ENCODE data around the gene CAMTA1.

CAMTA1 gene

DNA sequence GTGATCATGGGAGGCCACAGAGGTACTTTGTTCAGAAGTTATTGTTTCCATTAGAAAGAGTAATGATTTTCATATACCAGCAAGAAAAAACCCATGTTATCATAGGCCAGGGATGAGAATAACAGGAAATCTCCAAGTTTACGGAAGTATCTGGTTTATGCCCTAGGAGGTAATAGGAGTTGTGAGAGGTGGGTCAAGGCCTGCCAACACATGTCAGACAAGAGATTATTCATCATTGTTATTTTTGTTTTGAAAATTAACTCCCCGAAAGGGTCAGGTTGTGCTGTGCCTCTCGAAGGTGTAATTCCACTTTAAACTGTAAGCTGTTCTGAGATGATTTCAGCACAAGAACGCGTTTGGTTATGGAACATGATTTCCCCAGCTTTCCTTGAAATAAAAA lies 218.4 kb downstream of the CAMTA1 start:
- in situ Hi-C loops (cut with HindIII; ENCODE audit: low pct_ligation_motif_present, low pct_unique_long_range_greater_than_20kb, low sequenced_read_pairs) = no loop called here
- no peak for DNase-seq

DNA sequence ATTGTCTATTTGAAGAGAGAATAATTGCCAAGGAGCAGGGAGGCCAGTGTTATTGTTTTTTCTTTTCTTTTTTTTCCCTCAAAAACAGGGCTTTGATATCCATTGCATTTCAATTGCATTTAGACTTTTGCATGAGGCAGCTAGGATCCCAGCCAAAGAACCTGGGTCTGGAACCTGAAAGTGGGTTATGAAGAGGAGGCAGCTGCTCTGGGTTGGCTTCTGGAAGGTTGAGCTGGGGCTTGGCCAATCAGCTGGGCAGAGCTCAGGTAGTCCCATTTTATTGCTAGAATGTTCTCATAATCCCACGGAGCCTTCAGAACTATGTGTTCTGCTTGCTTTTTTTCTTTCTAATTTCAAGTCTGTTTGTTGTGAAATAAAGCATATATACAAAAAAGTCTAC lies 218.9 kb downstream of the CAMTA1 start:
- no peak for DNase-seq
- in situ Hi-C loops (cut with HindIII; ENCODE audit: low pct_ligation_motif_present, low pct_unique_long_range_greater_than_20kb, low sequenced_read_pairs) = no loop called here

DNA sequence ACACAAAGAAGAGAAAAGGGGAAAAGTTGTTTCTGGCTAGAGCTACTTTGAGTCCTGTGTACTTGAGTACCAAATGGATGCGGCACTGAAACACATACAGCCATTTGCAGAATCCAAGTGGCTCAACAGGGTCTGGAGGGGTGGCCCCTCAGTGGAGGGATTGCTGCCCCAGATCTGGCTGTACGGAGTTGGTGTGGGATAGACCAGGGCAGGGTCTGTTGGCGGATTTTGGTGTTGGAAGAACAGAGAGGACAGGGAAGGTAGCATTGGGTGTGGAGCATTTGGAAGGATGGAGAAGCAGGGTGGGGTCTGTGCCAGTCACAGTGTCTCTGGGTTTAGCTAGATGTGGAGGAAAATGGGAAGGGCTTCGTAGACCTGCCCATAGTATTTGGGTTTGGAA lies 220.5 kb downstream of the CAMTA1 start:
- no peak for DNase-seq
- in situ Hi-C loops (cut with HindIII; ENCODE audit: low pct_ligation_motif_present, low pct_unique_long_range_greater_than_20kb, low sequenced_read_pairs) = no loop called here

DNA sequence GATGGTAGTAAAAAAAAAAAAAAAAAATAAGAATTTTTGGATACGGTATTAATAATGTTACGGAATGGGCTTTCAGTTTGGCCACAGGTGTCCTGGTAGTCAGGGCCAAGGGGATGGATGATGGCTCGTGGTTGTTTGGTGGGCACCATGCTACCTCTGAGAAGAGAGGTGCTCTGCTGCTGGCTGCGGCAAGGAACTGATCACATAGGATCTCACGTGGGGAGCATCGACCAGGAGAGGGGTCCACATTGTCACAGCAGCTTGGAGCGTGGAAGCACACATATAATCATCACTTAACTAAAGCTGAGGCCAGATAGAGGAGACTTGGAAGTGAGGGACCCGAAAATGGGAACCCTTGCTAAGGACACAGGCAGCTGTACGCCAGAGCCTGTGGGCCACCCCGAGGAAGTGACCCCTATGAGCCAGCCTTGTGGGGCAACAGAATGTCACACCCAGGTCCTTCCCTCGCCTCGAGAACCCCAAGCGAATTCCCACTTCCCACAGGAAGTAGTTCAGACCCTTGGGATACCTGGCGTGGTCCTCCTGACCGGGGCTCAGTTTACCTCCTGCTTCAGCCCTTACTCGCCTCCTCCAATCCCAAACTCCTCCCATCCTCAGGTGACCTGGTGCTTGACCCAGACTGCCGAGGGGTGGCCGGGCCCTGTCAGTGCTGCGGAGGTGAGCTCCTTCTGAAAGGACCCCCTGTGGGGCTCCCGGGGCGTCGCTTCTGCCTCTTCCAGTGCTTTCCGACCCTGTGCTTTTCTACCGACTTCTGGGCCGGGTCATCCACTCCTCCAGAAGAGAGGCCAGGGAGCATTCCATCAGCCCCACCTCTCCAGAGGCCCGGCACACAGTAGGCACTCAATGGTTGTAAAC lies 222.0 kb downstream of the CAMTA1 start:
- in situ Hi-C loops (cut with HindIII; ENCODE audit: low pct_ligation_motif_present, low pct_unique_long_range_greater_than_20kb, low sequenced_read_pairs) = no loop called here
- no peak for DNase-seq

DNA sequence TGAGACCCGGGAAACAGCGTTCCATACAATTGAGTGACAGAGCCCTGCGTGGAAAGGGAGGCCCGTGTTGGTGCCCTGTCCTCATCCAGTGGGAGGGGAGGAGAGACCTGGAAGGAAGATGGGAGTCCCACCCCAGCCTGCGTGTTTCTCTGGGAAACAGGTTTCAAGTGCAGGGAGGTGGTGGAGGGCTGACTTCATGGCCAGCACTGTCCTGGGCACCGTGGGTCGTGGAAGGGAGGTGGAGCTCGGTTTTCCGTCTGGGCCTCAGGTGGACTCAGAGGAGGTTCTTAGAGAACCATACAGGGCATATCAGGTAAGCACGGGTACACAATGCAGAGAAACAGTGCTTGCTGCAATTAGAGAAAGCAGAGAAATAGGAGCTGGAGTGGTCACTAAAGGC lies 222.6 kb downstream of the CAMTA1 start:
- DNase-seq = no peak
- in situ Hi-C loops (cut with HindIII; ENCODE audit: low pct_ligation_motif_present, low pct_unique_long_range_greater_than_20kb, low sequenced_read_pairs) = no loop called here

DNA sequence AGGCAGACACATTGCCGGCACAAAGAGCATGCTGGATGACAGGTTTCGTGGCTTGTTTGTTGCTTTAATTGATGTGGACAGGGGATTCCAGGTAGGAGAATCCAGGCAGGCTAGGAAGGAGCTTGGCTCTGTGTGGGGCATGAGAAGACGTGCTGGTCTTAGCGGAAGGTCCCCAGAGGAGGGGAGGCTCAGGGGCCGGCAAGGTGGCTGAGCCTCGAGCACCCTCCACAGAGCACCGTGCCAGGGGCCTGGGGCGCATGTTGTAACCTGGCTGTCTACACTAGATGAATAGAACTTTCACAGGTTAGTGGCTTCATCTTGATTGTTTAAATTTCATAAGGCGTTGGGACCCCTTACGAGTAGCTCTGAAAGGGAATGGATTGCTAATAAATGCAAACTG lies 223.1 kb downstream of the CAMTA1 start:
- in situ Hi-C loops (cut with HindIII; ENCODE audit: low pct_ligation_motif_present, low pct_unique_long_range_greater_than_20kb, low sequenced_read_pairs) = no loop called here
- DNase-seq = no peak

DNA sequence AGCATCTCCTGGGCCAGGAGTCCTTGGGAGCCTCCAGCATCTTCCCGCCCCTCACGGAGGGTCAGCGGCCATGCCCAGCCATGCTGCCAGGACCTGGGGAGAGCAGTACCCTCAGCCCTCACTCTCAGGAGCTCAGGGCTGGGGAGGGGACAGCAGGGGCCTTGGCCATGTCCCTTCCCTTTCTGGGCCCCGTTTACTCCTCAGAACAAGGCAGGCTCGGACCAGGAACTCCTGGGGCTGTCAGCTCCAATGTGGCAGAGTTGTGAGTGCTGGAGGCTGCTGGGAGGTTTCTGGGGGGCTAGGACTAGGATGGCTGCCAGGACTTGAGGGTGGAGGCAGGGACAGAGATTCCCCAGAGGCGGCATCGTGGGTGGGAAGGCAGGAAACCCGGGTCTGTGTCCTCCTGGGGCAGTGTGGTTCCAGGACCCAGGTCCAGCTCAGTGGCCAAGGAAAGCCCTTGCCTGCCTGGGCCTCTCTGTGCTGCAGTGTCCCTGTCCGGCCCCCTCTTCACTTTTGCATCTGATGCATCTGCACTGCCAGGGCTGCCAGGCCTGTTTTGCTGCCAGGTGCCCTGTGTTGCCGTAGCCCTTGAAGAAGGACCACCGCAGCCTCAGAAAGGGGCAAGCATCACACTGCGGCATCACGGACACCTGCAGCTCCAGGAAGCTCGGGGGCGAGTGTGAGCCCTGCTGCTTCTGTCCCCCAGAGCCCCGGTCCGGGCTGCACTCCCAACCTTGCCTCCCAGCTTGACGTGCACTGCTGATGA lies 223.9 kb downstream of the CAMTA1 start:
- in situ Hi-C loops (cut with HindIII; ENCODE audit: low pct_ligation_motif_present, low pct_unique_long_range_greater_than_20kb, low sequenced_read_pairs) = no loop called here
- DNase-seq = no peak

DNA sequence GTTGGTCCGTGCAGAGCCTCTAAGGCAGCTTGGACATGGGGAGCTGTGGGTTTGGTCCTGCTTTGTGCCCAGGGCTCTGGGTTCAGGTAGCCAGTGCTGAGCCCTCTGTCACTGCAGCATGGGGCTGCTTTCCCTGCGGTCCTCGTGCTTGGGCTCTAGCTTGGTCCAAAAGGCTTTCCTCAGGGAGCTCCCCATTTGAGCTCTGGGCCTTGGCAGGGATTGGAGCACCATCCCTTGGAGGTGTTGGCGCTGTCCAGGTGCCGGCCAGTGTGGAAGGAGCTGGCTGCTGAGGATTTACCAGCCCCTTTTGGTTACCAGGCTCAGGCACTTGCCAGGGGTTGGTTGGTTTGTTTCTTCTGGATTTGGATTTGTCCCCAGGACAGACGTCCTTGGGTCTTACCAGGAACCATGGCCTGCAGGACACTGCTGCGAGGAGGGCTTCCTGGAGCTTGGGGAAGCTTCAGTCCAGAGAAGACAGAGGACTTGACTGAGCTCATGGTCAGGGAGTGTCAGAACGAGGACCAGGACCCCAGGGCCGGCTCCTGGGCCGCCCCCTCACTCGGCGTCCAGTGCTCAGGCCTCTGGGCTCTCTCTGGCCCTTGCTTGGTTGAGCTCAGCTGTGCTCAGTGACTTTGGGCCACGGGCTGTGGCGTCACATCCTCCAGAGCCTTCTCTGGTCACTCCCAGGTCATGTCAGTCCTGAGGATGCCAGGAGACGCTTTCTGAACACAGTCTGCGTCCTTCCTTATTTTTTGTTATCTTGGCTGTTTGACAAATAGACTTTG lies 224.7 kb downstream of the CAMTA1 start:
- no peak for DNase-seq
- in situ Hi-C loops (cut with HindIII; ENCODE audit: low pct_ligation_motif_present, low pct_unique_long_range_greater_than_20kb, low sequenced_read_pairs) = no loop called here

DNA sequence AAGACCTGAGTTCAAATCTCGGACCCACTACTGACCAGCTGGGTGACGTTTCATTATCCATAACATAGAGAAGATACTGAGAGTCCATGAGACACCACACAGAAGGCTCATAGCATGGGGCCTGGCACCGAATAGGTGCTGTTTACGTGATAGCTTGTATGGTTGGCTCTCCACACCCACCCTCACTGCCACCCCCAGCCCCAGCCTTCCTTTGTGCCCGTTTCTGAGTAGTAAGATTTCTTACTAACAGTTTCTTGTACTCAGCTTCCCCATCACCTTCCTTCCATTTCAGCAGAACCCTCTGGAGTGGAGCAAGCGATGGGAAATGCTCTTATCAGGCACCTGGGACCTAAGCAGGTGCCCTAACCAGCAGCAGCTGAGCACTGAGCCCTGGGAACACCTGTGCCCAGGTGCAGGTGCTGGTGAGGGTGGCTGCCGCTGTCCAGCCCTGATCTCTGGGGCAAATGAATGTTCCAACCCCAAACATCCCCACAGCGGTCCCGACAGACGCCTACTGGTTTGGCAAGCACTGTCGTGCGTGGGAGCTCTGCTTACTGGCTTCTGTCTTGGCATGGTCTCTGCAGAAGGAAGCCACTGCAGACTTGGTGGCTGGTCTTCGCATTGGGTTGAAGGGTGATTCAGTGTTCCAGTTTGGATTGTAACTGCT lies 225.4 kb downstream of the CAMTA1 start:
- in situ Hi-C loops (cut with HindIII; ENCODE audit: low pct_ligation_motif_present, low pct_unique_long_range_greater_than_20kb, low sequenced_read_pairs) = no loop called here
- DNase-seq = no peak

DNA sequence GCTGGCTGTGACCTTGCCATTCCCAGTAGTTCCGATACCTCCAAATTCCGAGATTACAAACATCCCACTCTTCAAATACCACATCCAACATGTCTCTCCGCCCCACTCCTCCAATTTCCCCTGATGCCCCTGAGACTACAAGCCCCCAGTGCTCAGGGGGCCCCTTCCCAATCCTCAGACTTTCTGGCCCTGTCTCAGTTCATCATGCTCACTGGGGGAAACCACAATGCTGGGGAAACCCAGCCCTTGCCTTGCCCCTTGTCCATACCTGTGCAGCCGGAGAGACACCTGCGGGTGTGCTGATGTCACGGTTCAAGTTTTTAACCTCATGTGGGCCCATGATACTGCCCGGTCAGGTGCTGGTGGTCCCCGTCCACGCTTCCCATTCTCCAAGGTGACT lies 226.6 kb downstream of the CAMTA1 start:
- no peak for DNase-seq
- in situ Hi-C loops (cut with HindIII; ENCODE audit: low pct_ligation_motif_present, low pct_unique_long_range_greater_than_20kb, low sequenced_read_pairs) = no loop called here

DNA sequence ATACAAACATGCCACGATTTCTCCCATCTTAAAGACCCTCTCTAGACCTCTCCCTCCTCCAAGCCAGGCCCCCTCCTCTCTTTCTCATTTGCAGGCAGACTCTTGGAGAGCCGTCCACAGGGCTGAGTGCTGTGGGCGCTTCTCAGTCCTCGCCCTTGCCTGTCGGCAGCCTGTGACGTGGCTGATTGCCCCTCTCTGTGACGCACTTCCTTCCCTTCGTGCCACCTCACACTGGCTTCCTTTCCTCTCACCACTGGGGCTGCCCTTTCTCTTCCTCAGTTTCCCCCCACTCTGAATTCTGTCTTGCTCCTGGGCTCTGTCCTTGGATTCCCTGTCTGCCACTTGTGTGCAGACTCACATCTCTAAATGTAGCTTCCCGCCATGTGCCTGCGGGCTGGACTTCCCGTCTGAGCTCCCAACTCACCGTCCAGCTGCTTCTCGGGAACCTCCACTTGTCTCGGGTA lies 227.2 kb downstream of the CAMTA1 start:
- in situ Hi-C loops (cut with HindIII; ENCODE audit: low pct_ligation_motif_present, low pct_unique_long_range_greater_than_20kb, low sequenced_read_pairs) = no loop called here
- no peak for DNase-seq

DNA sequence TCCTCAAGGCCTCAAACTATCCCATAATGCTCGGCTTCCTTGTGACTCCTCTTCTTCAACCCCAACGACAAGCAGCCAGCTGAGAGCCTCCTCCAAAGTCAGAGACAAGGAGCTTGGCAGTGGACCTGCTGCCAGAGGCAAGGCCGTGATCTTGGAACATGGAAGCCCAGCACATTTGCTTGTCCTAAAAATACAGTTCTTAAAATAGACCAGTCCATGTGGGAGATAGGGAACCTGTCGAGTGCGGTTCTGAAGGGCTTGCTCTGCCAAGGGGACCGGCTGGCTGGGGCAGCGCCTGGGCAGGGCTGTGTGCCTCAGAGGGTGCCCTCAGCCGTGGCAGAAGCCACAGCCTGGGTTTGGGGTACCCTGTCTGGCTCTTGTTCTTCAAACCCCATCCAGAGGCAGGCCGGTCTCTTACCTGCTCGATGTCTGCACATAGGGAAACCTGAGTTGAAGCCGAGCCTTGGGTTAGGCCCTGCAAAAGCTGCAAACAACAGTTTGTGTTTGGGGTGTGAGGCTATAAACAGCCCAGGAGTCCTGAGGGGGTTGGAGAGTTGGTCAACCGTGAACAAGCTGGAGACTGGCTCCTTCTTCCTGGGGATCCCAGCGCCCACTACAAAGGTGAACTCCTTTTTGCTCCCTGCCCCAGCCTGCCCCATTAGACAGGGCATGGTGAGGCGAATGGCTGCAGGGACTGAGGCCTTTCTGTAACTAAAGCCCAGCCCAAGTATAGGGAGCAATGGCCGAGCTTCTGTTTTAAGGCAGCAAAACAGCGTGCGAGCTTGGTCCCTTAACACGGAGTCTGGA lies 228.8 kb downstream of the CAMTA1 start:
- in situ Hi-C loops (cut with HindIII; ENCODE audit: low pct_ligation_motif_present, low pct_unique_long_range_greater_than_20kb, low sequenced_read_pairs) = no loop called here
- no peak for DNase-seq

DNA sequence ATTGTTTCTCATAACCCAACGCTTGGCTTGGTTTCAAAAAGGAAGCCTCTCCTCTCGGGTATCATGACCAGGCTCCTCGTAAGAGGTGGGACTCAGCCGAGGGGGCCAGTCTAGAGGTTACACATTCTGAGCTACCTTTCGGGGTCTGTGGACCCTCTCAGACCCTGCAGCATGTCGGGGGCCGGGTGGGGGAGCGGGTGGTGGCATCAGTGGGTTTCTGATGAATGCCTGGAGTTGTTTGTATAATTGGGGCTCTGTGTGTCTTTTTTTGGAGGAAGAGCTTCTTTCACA lies 229.3 kb downstream of the CAMTA1 start:
- DNase-seq = no peak
- in situ Hi-C loops (cut with HindIII; ENCODE audit: low pct_ligation_motif_present, low pct_unique_long_range_greater_than_20kb, low sequenced_read_pairs) = no loop called here

DNA sequence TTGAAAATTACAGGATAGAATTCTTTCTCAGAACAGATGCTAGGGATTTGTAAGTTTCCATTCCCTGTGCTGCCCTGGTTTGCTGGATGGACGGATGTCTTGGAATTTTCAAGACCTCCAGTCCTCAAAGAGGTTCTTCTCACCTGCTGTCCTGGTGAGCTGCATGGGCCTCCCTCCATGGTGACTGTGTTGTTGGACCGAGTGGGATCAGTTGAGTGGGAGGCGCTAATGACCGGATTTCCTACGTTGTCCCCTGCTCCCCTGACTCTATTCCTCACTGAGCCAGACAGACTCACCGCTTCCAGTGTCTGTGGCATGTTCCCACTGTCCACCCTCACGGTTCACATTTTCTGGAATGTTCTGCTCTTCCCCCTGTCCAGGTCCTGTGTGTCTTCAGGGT lies 229.8 kb downstream of the CAMTA1 start:
- in situ Hi-C loops (cut with HindIII; ENCODE audit: low pct_ligation_motif_present, low pct_unique_long_range_greater_than_20kb, low sequenced_read_pairs) = no loop called here
- no peak for DNase-seq

DNA sequence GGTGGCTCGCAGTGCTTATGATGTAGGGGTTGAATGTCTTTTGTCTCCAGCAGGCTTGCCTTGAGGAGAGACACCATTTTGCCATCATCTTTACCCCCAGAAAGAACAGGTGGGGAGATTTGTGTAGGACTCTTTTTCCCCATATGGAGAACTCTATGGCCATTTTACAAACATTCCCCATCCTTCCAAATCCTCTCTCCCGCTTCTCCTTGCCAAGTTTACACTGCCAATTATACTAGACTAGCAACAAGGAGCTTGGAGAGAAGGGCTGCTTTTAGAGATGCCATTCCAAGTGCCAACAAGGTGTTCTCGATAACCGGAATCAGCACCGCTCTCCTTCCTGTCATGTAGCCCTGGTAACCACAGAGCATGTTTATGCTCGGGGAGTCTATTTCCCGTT lies 233.1 kb downstream of the CAMTA1 start:
- DNase-seq = no peak
- in situ Hi-C loops (cut with HindIII; ENCODE audit: low pct_ligation_motif_present, low pct_unique_long_range_greater_than_20kb, low sequenced_read_pairs) = no loop called here

DNA sequence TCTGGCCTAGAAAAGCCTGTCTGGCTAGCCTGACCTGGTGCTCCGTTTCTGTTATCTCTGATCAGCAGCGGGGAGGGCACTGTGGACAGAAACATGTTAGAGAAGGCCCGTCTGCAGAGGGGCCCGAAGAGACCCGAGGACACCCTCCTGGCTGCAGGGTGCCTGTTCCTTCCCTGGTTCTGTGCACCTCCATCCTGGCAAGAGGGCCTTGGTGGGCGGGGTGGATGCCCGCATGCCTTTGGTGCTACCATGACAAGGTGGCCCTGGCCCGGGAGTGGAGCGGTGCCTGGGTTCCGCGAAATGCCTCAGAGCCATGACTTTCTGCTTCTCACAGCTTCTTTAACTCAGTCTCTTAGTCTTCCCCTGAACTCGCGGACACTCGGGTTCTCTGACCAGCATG lies 233.6 kb downstream of the CAMTA1 start:
- in situ Hi-C loops (cut with HindIII; ENCODE audit: low pct_ligation_motif_present, low pct_unique_long_range_greater_than_20kb, low sequenced_read_pairs) = no loop called here
- no peak for DNase-seq

DNA sequence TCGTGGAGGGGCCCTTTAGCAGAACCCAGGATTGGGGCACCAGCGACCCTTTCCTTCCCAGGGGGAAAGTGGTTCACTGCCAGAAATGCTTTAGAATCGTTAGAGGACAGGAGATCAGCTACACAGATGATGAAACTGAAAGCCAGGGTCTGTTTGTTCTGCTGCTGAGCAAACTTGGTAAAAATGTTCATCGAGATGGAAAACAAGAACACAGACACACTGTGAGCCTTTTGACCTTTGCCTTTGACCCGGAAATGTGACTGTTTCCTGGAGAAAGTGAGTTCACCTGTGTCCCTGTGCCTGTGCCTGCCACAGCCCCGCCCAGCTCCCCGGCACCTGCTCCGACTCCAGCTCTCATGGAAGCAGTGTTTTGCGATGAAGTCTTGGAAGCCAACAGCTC lies 234.3 kb downstream of the CAMTA1 start:
- no peak for DNase-seq
- in situ Hi-C loops (cut with HindIII; ENCODE audit: low pct_ligation_motif_present, low pct_unique_long_range_greater_than_20kb, low sequenced_read_pairs) = no loop called here

DNA sequence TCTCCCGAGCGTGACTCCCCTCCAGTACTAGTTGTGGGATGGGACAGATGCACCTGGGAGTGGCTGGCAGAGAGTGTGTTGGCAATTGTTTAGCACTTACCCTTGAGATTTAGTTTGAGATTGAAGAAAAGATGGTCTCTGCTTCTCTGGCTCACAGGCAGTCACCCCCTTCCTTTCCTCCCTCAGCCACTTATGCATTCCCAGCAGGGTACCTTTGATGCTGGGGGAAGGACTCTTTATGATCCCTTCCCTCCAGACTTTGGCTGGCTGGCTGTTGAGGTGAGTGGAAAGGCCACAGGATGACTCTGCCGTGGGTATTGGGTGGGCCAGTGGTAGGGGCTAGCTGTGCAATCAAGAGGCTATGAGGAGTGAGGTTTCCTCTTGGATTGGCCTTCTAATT lies 236.8 kb downstream of the CAMTA1 start:
- in situ Hi-C loops (cut with HindIII; ENCODE audit: low pct_ligation_motif_present, low pct_unique_long_range_greater_than_20kb, low sequenced_read_pairs) = no loop called here
- DNase-seq = no peak
